Measurements from ENCODE around the gene SART3.
A peak's percentile ranks its signal among the peaks of the same experiment; 100 is the strongest.
"Not testable (repeated sequence)": the region's sequence is repeated elsewhere in the genome, so short reads cannot be mapped to it uniquely, and the experiment has no call there.

The SART3 gene

DNA sequence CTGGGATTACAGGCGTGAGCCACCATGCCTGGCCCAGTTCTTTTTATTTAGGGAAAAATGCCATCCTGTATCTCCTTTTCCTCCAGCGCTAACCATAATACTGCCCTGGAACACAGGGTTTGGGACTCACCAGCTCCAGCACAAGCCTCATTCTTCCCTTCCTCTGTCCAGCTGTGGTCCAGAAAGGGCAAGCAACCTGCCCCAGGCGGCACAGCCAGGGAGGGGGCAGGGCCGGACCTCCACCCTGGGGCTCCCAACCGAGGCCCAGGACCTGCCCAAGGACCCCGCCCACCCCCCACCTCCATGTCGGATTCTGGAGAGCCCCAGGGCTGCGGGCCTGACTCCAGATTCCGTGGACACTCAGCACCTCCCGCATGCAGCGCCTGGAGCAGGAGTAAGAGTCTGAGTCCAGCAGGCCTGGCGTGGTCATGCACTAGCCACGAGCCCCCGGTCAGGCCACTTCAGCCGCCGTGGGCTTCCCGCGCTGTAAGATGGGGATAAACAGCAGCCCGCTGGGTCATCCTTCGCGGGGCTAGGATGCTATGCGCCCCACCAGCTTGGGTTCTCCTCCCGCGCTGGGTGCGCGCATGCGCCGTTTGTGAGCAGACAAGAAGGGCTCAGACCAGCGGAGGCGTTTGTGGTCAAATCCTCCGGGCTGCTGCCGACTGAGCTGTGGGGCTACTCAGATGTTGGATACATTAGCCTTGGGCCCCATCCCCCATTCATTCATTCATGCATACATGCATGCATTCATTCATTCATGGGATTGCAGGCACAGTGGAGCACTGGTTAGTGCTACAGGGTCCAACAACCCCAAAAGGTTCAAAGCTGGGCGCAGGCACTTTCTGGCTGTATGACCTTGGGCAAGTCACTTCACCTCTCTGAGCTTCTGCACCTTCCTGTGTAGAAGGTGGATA lies 20.6 kb upstream of the SART3 start:
- no peak for DNase-seq (ENCODE audit: low read depth)

DNA sequence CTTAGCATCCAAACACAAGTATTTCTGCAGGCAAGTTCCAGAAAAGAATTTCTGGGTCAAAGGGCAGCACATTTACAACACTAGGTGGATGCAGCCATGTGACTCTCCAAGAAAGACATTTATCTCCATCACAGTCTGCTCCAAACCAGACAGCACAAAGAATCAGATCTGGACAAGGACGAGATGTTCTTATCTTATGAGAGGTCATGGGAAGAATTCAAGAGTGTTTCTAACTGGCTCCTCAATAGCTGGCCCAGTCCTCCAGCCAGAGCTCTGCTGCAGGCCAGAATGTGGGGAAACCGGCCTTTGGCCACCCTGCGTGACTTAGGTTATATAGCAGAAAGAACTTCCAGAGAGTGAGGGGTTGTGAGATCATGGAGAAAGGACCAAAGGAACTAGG lies 19.6 kb upstream of the SART3 start:
- no peak for DNase-seq (ENCODE audit: low read depth)

DNA sequence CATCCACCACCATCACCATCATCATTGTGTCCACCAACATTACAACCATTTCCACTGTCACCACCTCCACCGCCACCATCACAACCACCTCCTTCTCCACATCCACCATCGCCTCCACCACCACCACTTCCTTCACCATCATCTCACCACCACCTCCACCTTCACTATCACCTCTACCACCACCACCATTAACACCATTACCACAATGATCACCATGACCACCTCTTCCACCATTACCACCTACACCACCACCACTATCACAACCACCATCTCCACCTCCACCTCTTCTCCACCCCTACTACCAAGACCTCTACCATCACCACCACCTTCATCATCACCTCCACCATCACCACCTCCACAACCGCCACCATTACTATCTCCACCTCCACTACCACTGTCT lies 17.8 kb upstream of the SART3 start:
- DNase-seq (ENCODE audit: low read depth): no peak

DNA sequence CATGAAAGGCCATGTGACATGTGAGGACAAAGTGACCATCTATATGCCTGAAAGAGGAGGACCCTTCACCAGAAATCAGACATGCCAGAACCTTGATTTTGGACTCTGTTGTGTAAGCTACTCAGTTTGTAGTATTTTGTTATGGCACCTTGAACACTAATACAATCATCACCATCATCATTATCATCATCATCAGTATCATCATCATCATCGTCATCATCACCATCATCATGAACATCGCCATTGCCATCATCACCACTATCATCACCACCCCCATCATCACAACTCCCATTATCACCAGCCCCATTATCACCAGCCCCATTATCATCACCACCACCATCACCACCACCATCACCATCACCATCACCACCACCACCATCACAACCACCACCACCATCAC lies 17.3 kb upstream of the SART3 start:
- DNase-seq (ENCODE audit: low read depth): no peak

DNA sequence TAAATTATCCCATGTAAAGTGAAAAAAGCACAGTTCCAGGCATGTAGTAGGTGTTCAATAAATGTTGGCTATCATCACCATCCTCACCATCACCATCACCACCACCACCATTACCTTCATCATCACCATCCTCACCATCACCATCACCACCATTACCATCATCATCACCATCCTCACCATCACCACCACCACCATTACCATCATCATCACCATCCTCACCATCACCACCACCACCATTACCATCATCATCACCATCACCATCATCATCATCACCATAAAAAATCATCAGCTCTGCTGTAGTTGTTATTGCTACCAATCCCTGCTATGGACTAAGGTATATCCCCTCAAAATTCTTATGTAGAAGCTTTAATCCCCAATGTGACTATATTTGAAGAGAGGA lies 16.5 kb upstream of the SART3 start:
- DNase-seq (ENCODE audit: low read depth): no peak

DNA sequence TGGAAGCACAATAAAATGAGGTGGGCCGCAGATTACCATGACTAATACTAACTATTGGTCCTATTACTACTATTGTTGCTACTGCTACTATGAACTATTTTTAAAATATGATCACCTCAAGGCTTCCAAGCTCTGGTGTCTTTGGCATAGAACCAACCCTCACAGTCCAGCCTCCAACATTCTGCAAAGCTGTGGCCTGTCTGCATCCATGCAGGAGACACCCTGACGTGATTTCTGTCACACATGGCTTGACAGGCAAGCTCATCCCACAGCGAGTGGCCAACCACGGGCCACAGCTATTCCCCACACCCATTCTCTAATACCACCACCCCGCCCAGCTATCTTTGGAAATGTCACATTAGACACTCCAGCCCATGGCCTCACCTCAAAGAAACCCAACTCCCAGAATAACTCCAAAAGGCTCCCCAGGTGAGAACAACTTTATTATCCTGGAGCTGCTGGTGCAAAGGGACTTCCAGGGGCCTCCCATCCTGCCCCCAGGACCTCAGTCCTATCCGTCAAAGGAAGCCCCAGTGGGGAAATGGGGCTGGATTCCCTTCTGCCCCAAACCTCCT lies 15.8 kb upstream of the SART3 start:
- no peak for DNase-seq (ENCODE audit: low read depth)

DNA sequence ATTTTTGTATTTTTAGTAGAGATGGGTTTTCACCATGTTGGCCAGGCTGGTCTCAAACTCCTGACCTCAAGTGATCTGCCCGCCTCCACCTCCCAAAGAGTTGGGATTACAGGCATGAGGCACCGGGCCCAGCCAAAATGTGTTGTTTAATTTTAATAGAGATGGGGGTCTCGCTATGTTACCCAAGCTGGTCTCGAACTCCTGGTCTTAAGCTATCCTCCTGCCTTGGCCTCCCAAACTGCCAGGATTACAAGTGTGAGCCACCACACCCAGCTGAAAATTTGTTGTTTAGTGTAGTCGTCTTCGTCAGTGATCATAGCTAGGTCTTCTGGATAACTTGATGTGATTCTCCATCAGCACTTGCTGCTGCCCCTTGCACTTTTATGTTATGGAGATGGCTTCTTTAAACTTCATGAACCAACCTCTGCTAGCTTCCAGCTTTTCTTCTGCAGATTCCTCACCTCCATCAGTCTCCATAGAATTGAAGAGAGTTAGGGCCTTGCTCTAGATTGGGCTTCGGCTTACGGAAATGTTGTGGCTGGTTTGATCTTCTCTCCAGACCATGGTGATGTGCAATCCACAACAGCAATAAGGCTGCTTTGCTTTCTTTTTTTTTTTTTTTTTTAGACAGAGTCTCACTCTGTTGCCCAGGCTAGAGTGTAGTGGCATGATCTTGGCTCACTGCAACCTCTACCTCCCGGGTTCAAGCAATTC lies 14.4 kb upstream of the SART3 start:
- no peak for DNase-seq (ENCODE audit: low read depth)

DNA sequence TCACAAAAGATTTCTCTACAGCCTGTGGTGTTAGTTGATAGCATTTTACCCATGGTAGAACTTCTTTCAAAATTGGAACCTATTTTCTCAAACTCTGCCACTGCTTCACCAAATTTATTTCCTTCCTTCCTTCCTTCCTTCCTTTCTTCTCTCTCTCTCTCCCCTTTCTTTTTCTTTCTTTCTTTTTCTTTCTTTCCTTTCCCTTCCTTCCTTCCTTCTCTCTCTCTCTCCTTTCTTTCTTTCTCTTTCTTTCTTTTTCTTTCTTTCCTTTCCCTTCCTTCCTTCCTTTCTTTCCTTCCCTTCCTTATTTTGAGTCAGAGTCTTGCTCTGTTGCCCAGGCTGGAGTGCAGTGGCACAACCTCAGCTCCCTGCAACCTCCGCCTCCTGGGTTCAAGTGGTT lies 13.3 kb upstream of the SART3 start:
- not testable (repeated sequence) for DNase-seq (ENCODE audit: low read depth)

DNA sequence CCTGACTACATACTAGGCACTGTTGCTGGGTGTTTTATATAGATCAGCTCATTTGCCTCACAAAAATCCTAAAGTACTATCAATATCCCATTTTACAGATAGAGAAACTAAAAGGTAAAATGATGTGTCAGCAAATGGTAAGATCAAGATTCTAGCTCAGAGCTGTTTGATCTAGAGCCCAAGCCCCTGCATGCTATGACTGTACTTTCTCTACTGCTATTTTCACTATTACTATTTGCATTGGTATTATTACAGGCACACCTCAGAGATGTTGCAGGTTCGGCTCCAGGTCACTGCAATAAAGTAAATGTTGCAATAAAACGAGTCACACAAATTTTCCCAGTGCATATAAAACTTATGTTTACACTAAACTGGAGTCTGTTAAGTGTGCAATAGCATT lies 12.3 kb upstream of the SART3 start:
- DNase-seq (ENCODE audit: low read depth): no peak

DNA sequence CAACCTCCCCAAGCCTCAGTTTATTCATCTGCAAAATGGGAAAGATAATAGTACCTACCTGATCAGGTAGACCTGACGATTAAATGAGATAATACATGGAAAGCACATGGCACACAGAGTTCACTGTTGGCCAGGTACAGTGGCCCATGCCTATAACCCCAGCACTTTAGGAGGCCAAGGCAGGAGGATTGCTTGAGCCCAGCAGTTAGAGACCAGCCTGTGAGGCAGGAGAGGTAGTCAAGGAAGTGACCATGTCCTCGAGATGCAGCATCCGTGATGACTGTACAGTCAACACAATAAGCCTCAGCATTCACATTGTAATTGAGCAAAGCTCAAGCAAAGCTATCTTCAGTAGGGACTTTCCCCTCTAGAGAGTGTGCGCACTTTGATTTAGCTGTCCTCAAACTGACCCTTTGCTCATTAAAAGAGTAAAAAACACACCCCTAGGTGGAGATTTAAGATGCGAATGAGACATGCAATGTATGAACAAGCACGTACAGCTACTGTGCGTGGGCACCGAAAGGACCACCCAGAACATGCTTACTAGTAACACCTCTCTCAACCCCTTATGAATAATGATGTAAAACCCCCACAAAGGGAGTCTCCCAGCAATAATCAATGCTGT lies 11.3 kb upstream of the SART3 start:
- no peak for DNase-seq (ENCODE audit: low read depth)

DNA sequence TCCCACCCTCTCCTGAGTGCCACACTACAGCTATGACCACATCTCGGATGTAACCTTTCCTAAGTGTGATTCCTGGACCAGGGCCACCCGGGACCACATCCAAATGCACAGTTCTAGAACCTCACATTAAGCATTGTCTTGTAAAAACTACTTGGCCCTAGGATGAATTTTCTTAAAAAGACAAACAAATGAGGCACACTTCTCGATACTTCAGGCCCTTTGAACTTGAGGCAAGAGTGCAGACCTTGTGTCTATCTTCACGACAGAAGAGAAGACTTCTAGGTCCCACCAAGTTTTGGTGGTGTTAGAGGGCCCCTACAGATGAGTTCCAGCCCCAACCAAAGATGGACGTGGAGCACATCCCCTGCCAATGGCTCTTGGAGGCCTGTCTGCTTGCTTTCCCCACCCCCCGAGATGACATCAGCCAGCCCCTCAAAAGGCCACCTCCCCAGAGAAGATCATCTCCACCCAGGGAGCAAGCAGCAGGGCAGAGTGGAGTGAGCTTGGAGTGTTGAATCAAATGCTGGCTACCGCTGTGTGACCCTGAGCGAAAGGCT lies 10.7 kb upstream of the SART3 start:
- no peak for DNase-seq (ENCODE audit: low read depth)

DNA sequence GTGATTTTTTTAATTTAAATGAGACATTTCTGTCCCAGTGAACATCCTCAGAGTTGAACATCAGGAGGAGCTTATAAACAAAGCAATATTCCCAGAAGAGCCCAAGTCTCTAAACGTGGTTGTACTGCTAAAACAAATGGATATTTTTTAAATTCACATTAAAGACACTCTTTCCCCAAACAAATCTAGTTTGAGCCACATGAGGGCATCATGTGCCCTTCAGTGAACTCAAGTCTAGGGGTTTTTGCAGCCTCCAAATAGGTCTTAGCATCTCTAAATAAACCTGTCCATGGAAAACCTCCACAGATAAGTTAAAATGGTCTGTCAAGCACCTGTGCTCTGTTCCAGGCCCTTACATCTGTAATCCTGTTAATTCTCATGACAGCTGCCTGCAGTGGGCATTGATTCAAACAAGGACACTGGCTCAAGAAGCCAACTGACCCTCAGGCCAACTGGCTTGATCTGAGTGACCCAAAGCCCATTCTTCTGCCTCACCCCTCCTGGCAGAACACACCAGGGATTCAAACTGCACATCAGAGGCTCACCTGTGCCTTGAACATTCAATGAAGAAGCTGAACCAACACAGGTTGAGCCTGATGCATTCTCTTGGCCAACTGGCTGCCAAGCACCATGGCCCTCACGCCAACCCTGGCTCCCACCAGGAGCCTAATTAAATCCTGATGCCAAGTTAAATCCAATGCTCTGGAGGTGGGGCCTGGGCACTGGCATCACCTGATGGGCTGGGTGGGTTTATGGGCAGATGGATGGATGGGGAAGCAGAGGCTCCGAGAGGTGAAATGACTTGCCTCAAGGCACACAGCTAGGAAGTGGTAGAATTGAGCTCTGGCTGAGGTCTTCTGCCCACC lies 10.0 kb upstream of the SART3 start:
- no peak for DNase-seq (ENCODE audit: low read depth)

DNA sequence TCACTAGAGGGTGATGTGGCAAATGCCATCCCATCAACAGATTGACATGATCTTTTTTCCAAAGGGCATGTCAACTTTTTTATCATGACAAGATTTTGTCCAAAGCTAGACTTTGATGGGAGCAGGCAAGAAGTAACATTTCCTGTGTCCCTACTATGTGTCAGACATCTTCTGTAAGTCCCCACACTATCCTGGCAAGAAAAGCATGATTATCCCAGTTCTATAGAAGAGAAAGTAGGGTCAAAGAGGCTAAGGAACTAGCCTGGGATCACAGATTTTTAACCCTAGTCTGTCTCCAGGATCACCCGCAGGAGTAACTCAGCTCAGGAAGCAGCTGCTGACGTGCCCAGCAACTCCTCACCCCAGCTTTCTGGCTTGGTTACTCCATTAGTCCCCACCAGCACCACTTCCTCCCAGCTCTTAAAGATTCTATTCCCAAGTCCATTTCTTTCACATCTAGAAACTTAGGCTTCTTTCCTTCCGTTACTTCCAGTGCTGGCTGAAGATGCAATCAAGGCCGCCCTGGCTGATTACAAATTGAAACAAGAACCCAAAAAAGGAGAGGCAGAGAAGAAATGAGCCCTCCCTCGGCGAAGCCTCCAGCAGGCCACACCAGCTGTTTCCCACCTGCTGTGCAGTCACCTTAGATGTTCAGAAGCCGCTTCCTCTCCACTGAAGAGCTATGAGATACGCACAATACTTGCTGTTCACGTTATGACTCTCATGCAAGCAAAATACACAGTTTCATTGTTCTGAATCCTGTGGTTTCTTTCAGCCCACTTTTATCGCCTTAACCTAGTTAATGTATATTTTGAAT lies 7.6 kb upstream of the SART3 start:
- DNase-seq (ENCODE audit: low read depth): no peak

DNA sequence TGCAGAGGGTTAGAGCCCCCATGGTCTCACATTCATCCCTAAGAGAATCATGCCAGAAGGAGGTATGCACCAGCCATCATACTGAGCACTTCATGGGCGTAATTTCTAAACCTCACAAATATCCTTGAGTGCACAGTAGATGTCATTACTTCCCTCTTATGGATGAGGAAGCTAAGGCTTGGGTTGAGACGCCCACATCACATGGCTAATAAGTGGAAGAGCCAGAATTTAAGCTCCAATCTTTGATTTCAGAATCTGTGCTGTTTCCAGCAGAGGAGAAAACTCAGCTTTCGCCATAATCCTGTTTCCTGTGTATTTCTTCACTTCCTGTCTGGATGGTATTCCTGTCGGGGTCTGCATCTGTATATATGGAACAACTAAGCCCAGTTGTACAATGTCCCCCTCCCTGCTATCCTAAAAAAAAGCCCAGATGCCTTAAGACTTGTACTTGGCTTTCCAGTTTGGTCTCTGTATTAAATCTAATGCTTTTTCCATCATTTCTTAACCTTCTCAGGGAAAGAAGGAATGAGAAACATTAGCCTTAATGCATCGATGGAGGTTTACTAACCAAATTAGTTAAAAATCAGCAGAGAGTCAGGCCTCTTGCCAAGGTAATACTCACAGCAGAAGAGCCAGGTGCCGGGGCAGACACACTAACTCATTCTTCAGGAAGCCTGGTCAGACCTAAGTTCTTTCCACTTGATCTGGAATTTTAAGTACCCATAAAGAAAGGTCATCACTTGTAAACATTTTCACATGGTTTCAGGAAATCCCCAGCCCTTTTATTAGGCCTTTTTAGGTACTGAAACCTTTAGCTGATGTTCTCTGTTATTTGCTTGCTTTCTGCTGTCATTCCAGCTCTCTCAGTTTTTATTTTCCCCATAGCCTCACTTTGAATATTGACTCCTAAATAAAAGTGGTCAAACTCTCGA lies 6.7 kb upstream of the SART3 start:
- DNase-seq (ENCODE audit: low read depth): no peak

DNA sequence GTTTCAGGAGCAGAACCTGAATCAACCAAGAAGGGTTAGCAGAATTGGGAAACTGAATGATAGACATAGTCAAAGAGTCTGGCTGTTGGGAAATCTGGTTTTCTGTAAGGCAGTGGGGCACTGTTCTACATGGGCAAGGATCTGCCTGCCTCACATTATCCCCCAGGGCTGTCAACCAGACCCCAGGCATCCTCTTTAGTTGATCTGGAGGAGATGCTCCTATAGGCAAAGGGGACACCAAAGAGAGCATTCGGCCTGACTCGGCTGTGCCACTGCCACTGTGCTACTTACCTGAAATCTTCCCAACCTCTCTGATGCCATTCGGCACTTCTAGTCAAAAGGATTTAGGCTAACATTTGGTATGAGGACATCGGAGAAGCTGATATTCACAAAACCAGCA lies 5.5 kb upstream of the SART3 start:
- DNase-seq (ENCODE audit: low read depth): no peak

DNA sequence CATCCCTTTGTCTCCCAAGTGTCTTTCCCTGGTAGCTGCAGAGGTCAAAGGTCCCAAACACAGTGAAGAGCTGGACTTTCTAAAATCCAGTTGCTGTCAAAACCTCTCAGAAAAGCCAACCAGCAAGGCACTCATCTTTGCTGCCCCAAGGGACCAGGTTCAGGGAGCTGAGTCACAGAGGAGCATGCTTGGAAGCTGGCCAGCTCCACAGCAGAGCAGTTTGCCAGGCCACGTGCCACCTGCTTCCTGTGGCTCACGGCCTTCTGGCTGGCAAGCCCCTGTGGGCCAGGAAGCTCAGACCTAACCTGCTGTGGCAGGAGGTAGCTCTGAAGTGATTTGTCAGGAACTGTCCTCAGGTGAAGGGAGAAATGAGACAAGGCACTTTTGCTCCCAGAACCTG lies 5.0 kb upstream of the SART3 start:
- DNase-seq (ENCODE audit: low read depth): peak; percentile 72

DNA sequence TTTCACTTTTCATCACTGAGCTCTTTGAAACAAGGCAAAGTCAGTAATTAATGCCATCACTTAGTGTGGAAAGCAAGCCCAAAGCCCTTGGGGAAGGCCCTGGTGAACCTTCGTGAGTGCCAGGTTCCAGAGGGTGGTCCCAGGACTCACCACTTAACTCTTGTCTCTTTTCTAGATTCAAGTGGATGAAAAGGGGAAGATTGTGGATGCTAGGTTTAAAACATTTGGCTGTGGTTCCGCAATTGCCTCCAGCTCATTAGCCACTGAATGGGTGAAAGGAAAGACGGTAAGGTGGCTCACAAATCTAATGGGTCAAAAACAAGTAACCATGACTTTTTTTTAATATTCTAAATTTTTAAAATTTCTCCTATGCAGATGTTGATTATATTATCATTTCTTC lies 4.2 kb upstream of the SART3 start:
- no peak for DNase-seq (ENCODE audit: low read depth)

DNA sequence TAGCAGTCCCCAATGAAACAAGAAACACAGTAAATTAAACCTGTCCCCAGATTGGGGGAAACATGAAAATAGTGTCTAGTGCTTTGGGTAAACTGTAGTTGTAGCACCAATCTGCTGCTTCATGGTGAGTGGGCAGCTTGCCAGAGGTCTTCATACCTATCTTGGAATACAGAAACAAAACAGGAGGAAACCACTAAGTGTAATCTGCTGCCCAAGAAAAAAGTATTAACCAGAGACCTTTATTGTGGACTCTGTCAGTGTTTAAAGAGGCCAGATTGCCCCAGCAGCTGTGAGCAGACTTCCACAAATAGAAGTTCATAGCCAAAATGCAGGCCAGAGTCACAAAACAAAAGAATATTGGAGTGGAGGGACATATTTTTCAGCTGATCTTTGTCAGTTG lies 3.8 kb upstream of the SART3 start:
- no peak for DNase-seq (ENCODE audit: low read depth)

DNA sequence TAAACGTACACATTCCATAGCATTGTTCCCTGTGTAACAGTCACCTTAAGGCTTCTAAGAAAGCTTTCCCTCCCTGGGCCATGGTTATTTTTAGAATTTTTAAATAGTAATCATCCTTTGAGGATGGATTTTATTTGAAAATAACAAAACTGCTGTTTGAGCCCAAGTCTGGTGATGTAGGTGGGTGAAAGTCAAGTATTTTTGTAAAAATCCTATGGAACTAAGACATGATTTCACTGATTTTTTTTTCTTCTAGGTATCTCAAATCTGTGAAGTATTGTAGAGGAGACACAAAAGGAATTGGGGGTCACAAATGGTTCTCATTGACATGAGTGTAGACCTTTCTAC lies 2.8 kb upstream of the SART3 start:
- DNase-seq (ENCODE audit: low read depth): no peak

Measured in GM04504 (cell line).